OCI-LY7 (cell line): ENCODE measurements around the gene NEMP1. TPM values are rescaled to one million over a fixed set of nuclear protein-coding genes. Genes with fewer than 3 reads are reported as not detected.

Experiments
- BruUV-seq: library from RNA; stranded (reverse); fragments of 400-500 nt; replicated peaks from 2 replicates; lab custom pipeline; 2021; lab: Mats Ljungman, UMichigan
- CTCF ChIA-PET: fragments of 300-600 bp; sonication (Branson Sonifier 250); formaldehyde crosslinking; loops from one replicate; lab custom pipeline; 2022; ENCODE audit warnings: antibody characterized with exemption; ENCODE audit not compliant: unreplicated experiment; lab: Charles Lee
- POLR2A ChIA-PET: fragments of 300-600 bp; sonication (Branson Sonifier 250); formaldehyde crosslinking; loops from one replicate; lab custom pipeline; 2022; ENCODE audit warnings: antibody characterized with exemption; lab: Charles Lee
- DNase-seq: peaks from one replicate; pipeline ENCODE4 v3.0.0-alpha.2; 2015; ENCODE audit warnings: low spot score
- H2AFZ ChIP-seq: fragments of 200-600 bp; sonication (generic), shearing (Covaris generic); 2 replicates; pipeline ENCODE4 v1.6.1; 2014; ENCODE audit warnings: mild to moderate bottlenecking, antibody characterized with exemption, low read length, moderate library complexity
- H3K27ac ChIP-seq: fragments of 200-600 bp; sonication (generic); 2 replicates; pipeline ENCODE4 v1.5.1; 2014; ENCODE audit warnings: mixed run types, low read depth, mild to moderate bottlenecking, moderate library complexity, low read length, inconsistent platforms; ENCODE audit not compliant: poor library complexity, severe bottlenecking
- H3K36me3 ChIP-seq: fragments of 200-600 bp; sonication (generic); 2 replicates; pipeline ENCODE4 v1.6.1; 2014; ENCODE audit warnings: mild to moderate bottlenecking, antibody characterized with exemption, low read length, moderate library complexity, mixed read lengths; ENCODE audit not compliant: insufficient read depth
- H3K4me1 ChIP-seq: fragments of 200-600 bp; sonication (generic); 2 replicates; pipeline ENCODE4 v1.5.1; 2014; ENCODE audit warnings: mild to moderate bottlenecking, low read length; ENCODE audit not compliant: insufficient read depth, poor library complexity, severe bottlenecking
- H3K4me2 ChIP-seq: fragments of 200-600 bp; sonication (generic); 2 replicates; pipeline ENCODE4 v1.6.1; 2014; ENCODE audit warnings: mild to moderate bottlenecking, low read length
- H3K4me3 ChIP-seq: fragments of 200-600 bp; sonication (generic); 2 replicates; pipeline ENCODE4 v1.5.1; 2014; ENCODE audit warnings: mild to moderate bottlenecking, low read depth, low read length; ENCODE audit not compliant: poor library complexity, severe bottlenecking
- H3K79me2 ChIP-seq: fragments of 200-600 bp; sonication (generic); 2 replicates; pipeline ENCODE4 v1.6.1; 2016; ENCODE audit warnings: low read depth, mild to moderate bottlenecking, low read length, moderate library complexity, mixed read lengths; ENCODE audit not compliant: insufficient read depth
- H3K9me2 ChIP-seq: fragments of 200-600 bp; sonication (generic); 2 replicates; pipeline ENCODE4 v1.6.1; 2016; ENCODE audit warnings: mild to moderate bottlenecking, low read length, mixed read lengths; ENCODE audit not compliant: insufficient read depth
- H3K9me3 ChIP-seq: fragments of 200-600 bp; sonication (generic); 2 replicates; pipeline ENCODE4 v1.6.1; 2014; ENCODE audit warnings: mild to moderate bottlenecking, mixed run types, low read length, mixed read lengths
- H4K20me1 ChIP-seq: fragments of 200-600 bp; sonication (generic); 2 replicates; pipeline ENCODE4 v1.6.1; 2014; ENCODE audit warnings: mild to moderate bottlenecking, antibody characterized with exemption, low read length, moderate library complexity, mixed read lengths; ENCODE audit not compliant: insufficient read depth
- EZH2phosphoT487 ChIP-seq: fragments of 200-600 bp; sonication (generic); IDR thresholded peaks from 2 replicates; pipeline ENCODE4 v1.6.1; 2018; ENCODE audit warnings: low read depth, borderline replicate concordance, mild to moderate bottlenecking, mixed run types, antibody characterized with exemption, low read length, moderate library complexity, mixed read lengths
- intact Hi-C: fragments of 100-400 bp; cut with micrococcal nuclease; formaldehyde crosslinking; loops from one replicate; pipeline ENCODE4 v1.10.0; 2022; ENCODE audit not compliant: unreplicated experiment
- total RNA-seq, 2 experiments: library from RNA; depleted of rRNA in 1 of 2; stranded (reverse); fragments of >200 nt in 1 of 2; shearing (Covaris generic) in 1 of 2; gene quantifications; 2 replicates each; pipeline ENCODE4 v1.2.3, GENCODE V29; 2014 to 2022
- TF ChIP-seq, protein P1 (sequence below): fragments of 200-600 bp; sonication (generic); conservative IDR thresholded peaks from 2 replicates; pipeline ENCODE4 v1.5.1; 2014; ENCODE audit warnings: mild to moderate bottlenecking, antibody characterized with exemption, low read length, moderate library complexity, mixed read lengths

The NEMP1 gene
- total RNA-seq, 2 experiments from 2014 or later, result 45.7 to 86.3 TPM

GRCh38 chr12:57044889-57045288 lies 33.7 kb downstream of the NEMP1 start:
- intact Hi-C loops, result no loop called here
- H2AFZ ChIP-seq, result no peak overlapping the region
- H3K79me2 ChIP-seq, result no peaks in the 10 kb centered on the region
- TF ChIP-seq EZH2phosphoT487, result no peak
- TF ChIP-seq, protein P1, sequence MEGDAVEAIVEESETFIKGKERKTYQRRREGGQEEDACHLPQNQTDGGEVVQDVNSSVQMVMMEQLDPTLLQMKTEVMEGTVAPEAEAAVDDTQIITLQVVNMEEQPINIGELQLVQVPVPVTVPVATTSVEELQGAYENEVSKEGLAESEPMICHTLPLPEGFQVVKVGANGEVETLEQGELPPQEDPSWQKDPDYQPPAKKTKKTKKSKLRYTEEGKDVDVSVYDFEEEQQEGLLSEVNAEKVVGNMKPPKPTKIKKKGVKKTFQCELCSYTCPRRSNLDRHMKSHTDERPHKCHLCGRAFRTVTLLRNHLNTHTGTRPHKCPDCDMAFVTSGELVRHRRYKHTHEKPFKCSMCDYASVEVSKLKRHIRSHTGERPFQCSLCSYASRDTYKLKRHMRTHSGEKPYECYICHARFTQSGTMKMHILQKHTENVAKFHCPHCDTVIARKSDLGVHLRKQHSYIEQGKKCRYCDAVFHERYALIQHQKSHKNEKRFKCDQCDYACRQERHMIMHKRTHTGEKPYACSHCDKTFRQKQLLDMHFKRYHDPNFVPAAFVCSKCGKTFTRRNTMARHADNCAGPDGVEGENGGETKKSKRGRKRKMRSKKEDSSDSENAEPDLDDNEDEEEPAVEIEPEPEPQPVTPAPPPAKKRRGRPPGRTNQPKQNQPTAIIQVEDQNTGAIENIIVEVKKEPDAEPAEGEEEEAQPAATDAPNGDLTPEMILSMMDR, result no peak
- no peak for DNase-seq
- no peak overlapping the region for H3K27ac ChIP-seq
- H3K9me3 ChIP-seq, result no peaks in the 10 kb centered on the region
- no peaks in the 10 kb centered on the region for H3K36me3 ChIP-seq
- no peak overlapping the region for H3K4me3 ChIP-seq
- BruUV-seq, result no TSS peak
- ChIA-PET CTCF (no interaction called here), POLR2A (no interaction called here)
- H3K4me2 ChIP-seq, result no peak overlapping the region
- H3K9me2 ChIP-seq, result no peaks in the 10 kb centered on the region
- H4K20me1 ChIP-seq, result no peaks in the 10 kb centered on the region
- peaks cover 5% of the 10 kb centered on the region for H3K4me1 ChIP-seq

DNA sequence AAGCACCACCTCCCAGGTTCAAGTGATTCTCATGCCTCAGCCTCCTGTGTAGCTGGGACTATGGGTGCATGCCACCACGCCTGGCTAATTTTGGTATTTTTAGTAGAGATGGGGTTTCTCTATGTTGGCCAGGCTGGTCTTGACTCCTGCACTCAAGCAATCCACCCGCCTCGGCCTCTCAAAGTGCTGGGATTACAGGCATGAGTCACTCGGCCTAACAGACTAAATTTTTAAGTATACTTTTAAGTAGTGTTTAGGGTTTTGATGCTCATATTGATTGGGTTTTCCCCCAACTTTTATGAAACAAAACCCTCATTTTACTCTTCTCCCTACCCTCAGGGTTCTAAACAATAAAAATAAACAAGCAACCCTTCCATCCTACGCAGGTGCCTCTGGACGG lies 34.1 kb downstream of the NEMP1 start:
- H3K4me3 ChIP-seq, result no peak overlapping the region
- DNase-seq, result no peak
- intact Hi-C loops, result no loop called here
- no peak overlapping the region for H3K4me2 ChIP-seq
- H3K36me3 ChIP-seq, result no peaks in the 10 kb centered on the region
- no peak overlapping the region for H3K27ac ChIP-seq
- ChIA-PET CTCF (no interaction called here), POLR2A (no interaction called here)
- BruUV-seq, result no TSS peak
- no peaks in the 10 kb centered on the region for H4K20me1 ChIP-seq
- H3K79me2 ChIP-seq, result no peaks in the 10 kb centered on the region
- H3K9me2 ChIP-seq, result no peaks in the 10 kb centered on the region
- no peaks in the 10 kb centered on the region for H3K9me3 ChIP-seq
- H3K4me1 ChIP-seq, result peaks cover 5% of the 10 kb centered on the region
- no peak for TF ChIP-seq EZH2phosphoT487
- TF ChIP-seq, protein P1, result no peak
- H2AFZ ChIP-seq, result no peak overlapping the region

GRCh38 chr12:57042695-57043094 lies 35.9 kb downstream of the NEMP1 start:
- Histone ChIP-seq H3K36me3 (no peaks in the 10 kb centered on the region), H3K4me3 (no peak overlapping the region), H2AFZ (no peak overlapping the region), H3K4me2 (no peak overlapping the region), H4K20me1 (no peaks in the 10 kb centered on the region), H3K27ac (no peak overlapping the region), H3K9me2 (no peaks in the 10 kb centered on the region), H3K4me1 (peaks cover 5% of the 10 kb centered on the region), H3K79me2 (no peaks in the 10 kb centered on the region), H3K9me3 (no peaks in the 10 kb centered on the region)
- ChIA-PET POLR2A (interaction anchor here (0.6 to 0.9 kb wide), 3 partner anchors 16 to 214 kb away, joined by 3 to 4 read pairs (median 3); no protein-coding TSS in a partner anchor), CTCF (interaction anchor here (0.9 kb wide), 1 partner anchor 8 kb away, joined by 3 read pairs; no protein-coding TSS in a partner anchor)
- no peak for TF ChIP-seq EZH2phosphoT487
- TF ChIP-seq, protein P1, result no peak
- DNase-seq, result no peak
- BruUV-seq, result no TSS peak
- intact Hi-C loops, result no loop called here
